ENCODE results near the gene FOXQ1.

- TF ChIP-seq, protein P1, sequence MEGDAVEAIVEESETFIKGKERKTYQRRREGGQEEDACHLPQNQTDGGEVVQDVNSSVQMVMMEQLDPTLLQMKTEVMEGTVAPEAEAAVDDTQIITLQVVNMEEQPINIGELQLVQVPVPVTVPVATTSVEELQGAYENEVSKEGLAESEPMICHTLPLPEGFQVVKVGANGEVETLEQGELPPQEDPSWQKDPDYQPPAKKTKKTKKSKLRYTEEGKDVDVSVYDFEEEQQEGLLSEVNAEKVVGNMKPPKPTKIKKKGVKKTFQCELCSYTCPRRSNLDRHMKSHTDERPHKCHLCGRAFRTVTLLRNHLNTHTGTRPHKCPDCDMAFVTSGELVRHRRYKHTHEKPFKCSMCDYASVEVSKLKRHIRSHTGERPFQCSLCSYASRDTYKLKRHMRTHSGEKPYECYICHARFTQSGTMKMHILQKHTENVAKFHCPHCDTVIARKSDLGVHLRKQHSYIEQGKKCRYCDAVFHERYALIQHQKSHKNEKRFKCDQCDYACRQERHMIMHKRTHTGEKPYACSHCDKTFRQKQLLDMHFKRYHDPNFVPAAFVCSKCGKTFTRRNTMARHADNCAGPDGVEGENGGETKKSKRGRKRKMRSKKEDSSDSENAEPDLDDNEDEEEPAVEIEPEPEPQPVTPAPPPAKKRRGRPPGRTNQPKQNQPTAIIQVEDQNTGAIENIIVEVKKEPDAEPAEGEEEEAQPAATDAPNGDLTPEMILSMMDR (IDR thresholded peaks at IDR 0.05; ENCODE audit: extremely low read depth in 1 of 2, insufficient read depth in 1 of 2, low read depth in 1 of 2, low read length in 2 of 2): no peak
- TF ChIP-seq POLR2AphosphoS5 (IDR thresholded peaks at IDR 0.05; ENCODE audit: insufficient read depth, low read depth, low read length): no peak
- TF ChIP-seq EZH2 (IDR thresholded peaks at IDR 0.05; ENCODE audit: borderline replicate concordance, low read depth, low read length, severe bottlenecking): no peak
Measured at GRCh38 chr6:1311400-1312202, at the start of gene FOXQ1.

Data from endothelial cell of umbilical vein (primary cell).